OCI-LY1 (cell line): Measurements from ENCODE around the gene DLG1.

Source experiments
- H2AFZ ChIP-seq: fragments of 200-600 bp; sonication (generic), shearing (Covaris generic); 2 replicates; pipeline ENCODE4 v1.6.0; 2014; ENCODE audit warnings: antibody characterized with exemption, mild to moderate bottlenecking, low read length
- H3F3A ChIP-seq: fragments of 200-600 bp; sonication (generic), shearing (Covaris generic); 2 replicates; pipeline ENCODE4 v1.6.0; 2014; ENCODE audit warnings: mild to moderate bottlenecking, antibody characterized with exemption, low read length, moderate library complexity; ENCODE audit not compliant: insufficient read depth
- H3K27ac ChIP-seq: fragments of 200-600 bp; sonication (generic); 2 replicates; pipeline ENCODE4 v1.5.1; 2014; ENCODE audit warnings: low read length, mixed run types, mild to moderate bottlenecking, low read depth; ENCODE audit not compliant: poor library complexity, severe bottlenecking
- H3K27me3 ChIP-seq: fragments of 200-600 bp; sonication (generic); 2 replicates; pipeline ENCODE4 v1.6.0; 2014; ENCODE audit warnings: antibody characterized with exemption, mild to moderate bottlenecking, low read length, moderate library complexity; ENCODE audit not compliant: insufficient read depth
- H3K36me3 ChIP-seq: fragments of 200-600 bp; sonication (generic); 2 replicates; pipeline ENCODE4 v1.6.1; 2014; ENCODE audit warnings: mild to moderate bottlenecking, antibody characterized with exemption, low read length, moderate library complexity, mixed read lengths; ENCODE audit not compliant: insufficient read depth
- H3K4me1 ChIP-seq: fragments of 200-600 bp; sonication (generic); 2 replicates; pipeline ENCODE4 v1.5.1; 2014; ENCODE audit warnings: mild to moderate bottlenecking, low read length, moderate library complexity; ENCODE audit not compliant: insufficient read depth, severe bottlenecking
- H3K4me2 ChIP-seq: fragments of 200-600 bp; sonication (generic), shearing (Covaris generic); 2 replicates; pipeline ENCODE4 v1.6.1; 2014; ENCODE audit warnings: low read length
- H3K4me3 ChIP-seq: fragments of 200-600 bp; sonication (generic); 2 replicates; pipeline ENCODE4 v1.5.1; 2014; ENCODE audit warnings: low read length, low read depth, mild to moderate bottlenecking, mixed read lengths; ENCODE audit not compliant: poor library complexity, severe bottlenecking
- H3K79me2 ChIP-seq: fragments of 200-600 bp; shearing (Covaris generic); 2 replicates; pipeline ENCODE4 v1.6.1; 2016; ENCODE audit warnings: mixed run types, low read length, mixed read lengths; ENCODE audit not compliant: insufficient read depth
- H3K9ac ChIP-seq: fragments of 200-600 bp; sonication (generic), shearing (Covaris generic); 2 replicates; pipeline ENCODE4 v1.6.1; 2014; ENCODE audit warnings: mild to moderate bottlenecking, low read length, mixed read lengths
- H3K9me2 ChIP-seq: fragments of 200-600 bp; sonication (generic), shearing (Covaris generic); 2 replicates; pipeline ENCODE4 v1.6.1; 2014; ENCODE audit warnings: low read depth, mild to moderate bottlenecking, low read length, mixed read lengths
- H3K9me3 ChIP-seq: fragments of 200-600 bp; shearing (Covaris generic); 2 replicates; pipeline ENCODE4 v1.6.1; 2014; ENCODE audit warnings: low read length, mixed read lengths
- H4K20me1 ChIP-seq: fragments of 200-600 bp; sonication (generic), shearing (Covaris generic); 2 replicates; pipeline ENCODE4 v1.6.0; 2016; ENCODE audit warnings: mild to moderate bottlenecking, low read length; ENCODE audit not compliant: insufficient read depth
- CTCF ChIP-seq: fragments of 200-600 bp; sonication (generic), shearing (Covaris generic); IDR thresholded peaks from 2 replicates; pipeline ENCODE4 v1.5.1; 2017; ENCODE audit warnings: mild to moderate bottlenecking, antibody characterized with exemption, low read length, moderate library complexity, mixed read lengths
- EZH2 ChIP-seq: fragments of 200-600 bp; sonication (generic), shearing (Covaris generic); IDR thresholded peaks from 2 replicates; pipeline ENCODE4 v1.8.0; 2017; ENCODE audit warnings: borderline replicate concordance, mixed run types, mild to moderate bottlenecking, antibody characterized with exemption, low read length, moderate library complexity, mixed read lengths

The DLG1 gene

GRCh38 chr3:197082871-197083270 lies 215.5 kb downstream of the DLG1 start:
- Histone ChIP-seq H3F3A (no peaks in the 10 kb centered on the region), H3K9me2 (no peaks in the 10 kb centered on the region), H3K9me3 (no peaks in the 10 kb centered on the region), H3K79me2 (no peaks in the 10 kb centered on the region), H3K4me1 (no peaks in the 10 kb centered on the region), H4K20me1 (no peaks in the 10 kb centered on the region), H3K27ac (no peak overlapping the region), H3K36me3 (peaks cover 25% of the 10 kb centered on the region), H3K4me3 (no peak overlapping the region), H2AFZ (no peak overlapping the region), H3K9ac (no peak overlapping the region), H3K4me2 (no peak overlapping the region), H3K27me3 (no peaks in the 10 kb centered on the region)
- TF ChIP-seq EZH2: no peak
- TF ChIP-seq CTCF: no peak

DNA sequence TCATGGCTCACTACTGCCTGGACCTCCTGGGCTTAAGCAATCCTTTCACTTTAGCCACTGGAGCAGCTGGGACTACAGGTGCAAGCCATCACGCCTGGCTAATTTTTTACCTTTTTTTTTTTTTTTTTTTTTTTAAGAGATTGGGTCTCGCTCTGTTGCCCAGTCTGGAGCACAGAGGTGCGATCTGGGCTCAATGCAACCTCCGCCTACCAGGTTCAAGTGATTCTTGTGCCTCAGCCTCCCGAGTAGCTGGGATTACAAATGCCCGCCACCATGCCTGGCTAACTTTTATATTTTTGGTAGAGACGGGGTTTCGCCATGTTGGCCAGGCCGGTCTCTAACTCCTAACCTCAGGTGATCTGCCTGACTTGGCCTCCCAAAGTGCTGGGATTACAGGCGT lies 218.1 kb downstream of the DLG1 start:
- H4K20me1 ChIP-seq: no peaks in the 10 kb centered on the region
- no peak overlapping the region for H3K4me3 ChIP-seq
- no peaks in the 10 kb centered on the region for H3K27me3 ChIP-seq
- H3K79me2 ChIP-seq: no peaks in the 10 kb centered on the region
- no peaks in the 10 kb centered on the region for H3K9me2 ChIP-seq
- H3K4me1 ChIP-seq: no peaks in the 10 kb centered on the region
- no peak overlapping the region for H3K27ac ChIP-seq
- no peak overlapping the region for H3K4me2 ChIP-seq
- H3K9me3 ChIP-seq: no peaks in the 10 kb centered on the region
- H2AFZ ChIP-seq: no peak overlapping the region
- no peak overlapping the region for H3K9ac ChIP-seq
- H3K36me3 ChIP-seq: peaks cover 35% of the 10 kb centered on the region
- H3F3A ChIP-seq: no peaks in the 10 kb centered on the region
- TF ChIP-seq EZH2 (no peak), CTCF (no peak)

GRCh38 chr3:197076415-197076814 lies 222.0 kb downstream of the DLG1 start:
- Histone ChIP-seq H3K9me3 (no peaks in the 10 kb centered on the region), H3K27ac (no peak overlapping the region), H3K27me3 (no peaks in the 10 kb centered on the region), H3F3A (no peaks in the 10 kb centered on the region), H3K9ac (no peak overlapping the region), H3K9me2 (no peaks in the 10 kb centered on the region), H3K4me2 (no peak overlapping the region), H2AFZ (no peak overlapping the region), H3K79me2 (no peaks in the 10 kb centered on the region), H4K20me1 (no peaks in the 10 kb centered on the region), H3K4me1 (no peaks in the 10 kb centered on the region), H3K4me3 (no peak overlapping the region), H3K36me3 (peaks cover 38% of the 10 kb centered on the region)
- no peak for TF ChIP-seq EZH2
- no peak for TF ChIP-seq CTCF
